Measurements from ENCODE around the gene SND1.

SND1 gene

GRCh38 chr7:127680983-127681382, 29.0 kb downstream of the SND1 start:
- in situ Hi-C loops (cut with MboI; ENCODE audit: low pct_unique_long_range_greater_than_20kb, low sequenced_read_pairs, unreplicated experiment) = no loop called here
- TF ChIP-seq CTCF (IDR thresholded peaks at IDR 0.05; ENCODE audit: extremely low read depth, insufficient read depth, missing control alignments) = no peak
- no peak for DNase-seq (ENCODE audit: low spot score)

DNA sequence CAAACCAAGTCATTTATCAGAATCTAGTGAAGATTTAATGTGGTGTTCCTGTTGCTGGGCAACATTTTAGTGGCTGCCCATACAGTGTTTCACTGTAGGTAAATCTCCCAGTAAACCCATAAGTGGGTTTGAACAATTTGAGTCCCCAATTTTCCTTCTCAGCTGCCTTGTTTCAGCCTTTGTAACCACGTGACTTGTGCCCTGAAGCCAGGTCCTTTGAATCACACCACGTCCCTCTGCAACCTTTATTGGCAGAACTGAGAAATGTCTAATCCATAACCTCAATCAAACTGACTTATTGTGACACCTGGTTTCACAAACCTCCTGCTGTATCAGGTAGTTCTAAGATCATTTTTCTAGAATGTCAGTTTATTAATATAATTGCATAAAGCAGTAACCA, 30.1 kb downstream of the SND1 start:
- TF ChIP-seq CTCF (IDR thresholded peaks at IDR 0.05; ENCODE audit: extremely low read depth, insufficient read depth, missing control alignments) = no peak
- no peak for DNase-seq (ENCODE audit: low spot score)
- in situ Hi-C loops (cut with MboI; ENCODE audit: low pct_unique_long_range_greater_than_20kb, low sequenced_read_pairs, unreplicated experiment) = no loop called here

GRCh38 chr7:127683776-127684681, 32.0 kb downstream of the SND1 start:
- in situ Hi-C loops (cut with MboI; ENCODE audit: low pct_unique_long_range_greater_than_20kb, low sequenced_read_pairs, unreplicated experiment) = no loop called here
- peak; percentile 19 for DNase-seq (ENCODE audit: low spot score)
- TF ChIP-seq CTCF (IDR thresholded peaks at IDR 0.05; ENCODE audit: extremely low read depth, insufficient read depth, missing control alignments) = no peak

GRCh38 chr7:127689194-127689772, 37.3 kb downstream of the SND1 start:
- in situ Hi-C loops (cut with MboI; ENCODE audit: low pct_unique_long_range_greater_than_20kb, low sequenced_read_pairs, unreplicated experiment) = no loop called here

GRCh38 chr7:127690337-127690736, 38.3 kb downstream of the SND1 start:
- in situ Hi-C loops (cut with MboI; ENCODE audit: low pct_unique_long_range_greater_than_20kb, low sequenced_read_pairs, unreplicated experiment) = no loop called here
- no peak for TF ChIP-seq CTCF (IDR thresholded peaks at IDR 0.05; ENCODE audit: extremely low read depth, insufficient read depth, missing control alignments)
- no peak for DNase-seq (ENCODE audit: low spot score)

More at GRCh38 chr7:127689194-127689772, 37.3 kb downstream of the SND1 start:
- DNase-seq (ENCODE audit: low spot score) = no peak
- TF ChIP-seq CTCF (IDR thresholded peaks at IDR 0.05; ENCODE audit: extremely low read depth, insufficient read depth, missing control alignments) = no peak

- TF ChIP-seq CTCF (IDR thresholded peaks at IDR 0.05; ENCODE audit: extremely low read depth, insufficient read depth, missing control alignments) = no peak
- in situ Hi-C loops (cut with MboI; ENCODE audit: low pct_unique_long_range_greater_than_20kb, low sequenced_read_pairs, unreplicated experiment) = no loop called here
- no peak for DNase-seq (ENCODE audit: low spot score)
Observed at GRCh38 chr7:127690806-127691205, 38.8 kb downstream of the SND1 start.
